ENCODE results near the gene TNFSF15.

- TF ChIP-seq ZNF214 (tag by site-specific recombination; IDR thresholded peaks at IDR 0.05; ENCODE audit: borderline replicate concordance), result no peak
- TF ChIP-seq CTCF (tag by site-specific recombination; IDR thresholded peaks at IDR 0.05), result no peak
Measured at GRCh38 chr9:114850871-114851270, 45.0 kb upstream of the TNFSF15 start.
